HG02852 (cell line): ENCODE data around the gene USP14.
"Not testable (repeated sequence)": the region's sequence is repeated elsewhere in the genome, so short reads cannot be mapped to it uniquely, and the experiment has no call there.

Experiments
- ATAC-seq: cut with Tn5 transposase; IDR thresholded peaks from one replicate; pipeline ENCODE4 v1.9.1; 2021; ENCODE audit warnings: mild to moderate bottlenecking, moderate library complexity; ENCODE audit not compliant: unreplicated experiment

Gene USP14

GRCh38 chr18:158128-159036, at the start of gene USP14:
Gene USP14 (plus strand): TSS chr18:158557. CDS start chr18:158699, 142 bp downstream.
- peak; percentile 90 for ATAC-seq

DNA sequence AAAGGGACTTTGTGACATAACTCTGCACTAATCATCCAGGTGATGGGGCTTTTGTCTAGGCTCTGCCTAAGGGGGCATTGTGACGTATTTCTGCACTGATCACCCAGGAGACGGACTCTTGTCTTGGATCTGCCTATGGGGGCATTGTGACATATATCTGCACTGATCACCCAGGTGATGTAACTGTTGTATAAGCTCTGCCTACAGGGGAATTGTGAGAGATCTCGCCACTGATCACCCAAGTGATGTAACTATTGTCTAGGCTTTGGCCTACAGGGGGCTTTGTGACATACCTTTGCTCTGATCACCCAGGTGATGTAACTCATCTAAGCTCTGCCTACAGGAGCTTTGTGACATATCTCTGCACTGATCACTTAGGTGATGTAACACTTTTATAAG, 49.7 kb upstream of the USP14 start:
- ATAC-seq: not testable (repeated sequence)

GRCh38 chr18:109130-109921, 49.0 kb upstream of the USP14 start:
- not testable (repeated sequence) for ATAC-seq

DNA sequence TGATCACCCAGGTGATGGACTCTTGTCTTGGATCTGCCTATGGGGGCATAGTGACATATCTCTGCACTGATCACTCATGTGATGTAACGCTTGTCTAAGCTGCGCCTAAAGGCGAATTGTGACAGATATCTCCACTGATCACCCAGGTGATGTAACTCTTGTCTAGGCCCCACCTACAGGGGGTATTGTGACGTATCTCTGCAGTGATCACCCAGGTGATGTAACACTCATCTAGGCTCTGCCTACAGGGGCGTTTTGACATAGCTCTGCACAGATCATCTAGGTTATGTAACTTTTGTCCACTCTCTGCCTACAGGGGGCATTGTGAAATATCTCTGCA, 48.5 kb upstream of the USP14 start:
- ATAC-seq: not testable (repeated sequence)

DNA sequence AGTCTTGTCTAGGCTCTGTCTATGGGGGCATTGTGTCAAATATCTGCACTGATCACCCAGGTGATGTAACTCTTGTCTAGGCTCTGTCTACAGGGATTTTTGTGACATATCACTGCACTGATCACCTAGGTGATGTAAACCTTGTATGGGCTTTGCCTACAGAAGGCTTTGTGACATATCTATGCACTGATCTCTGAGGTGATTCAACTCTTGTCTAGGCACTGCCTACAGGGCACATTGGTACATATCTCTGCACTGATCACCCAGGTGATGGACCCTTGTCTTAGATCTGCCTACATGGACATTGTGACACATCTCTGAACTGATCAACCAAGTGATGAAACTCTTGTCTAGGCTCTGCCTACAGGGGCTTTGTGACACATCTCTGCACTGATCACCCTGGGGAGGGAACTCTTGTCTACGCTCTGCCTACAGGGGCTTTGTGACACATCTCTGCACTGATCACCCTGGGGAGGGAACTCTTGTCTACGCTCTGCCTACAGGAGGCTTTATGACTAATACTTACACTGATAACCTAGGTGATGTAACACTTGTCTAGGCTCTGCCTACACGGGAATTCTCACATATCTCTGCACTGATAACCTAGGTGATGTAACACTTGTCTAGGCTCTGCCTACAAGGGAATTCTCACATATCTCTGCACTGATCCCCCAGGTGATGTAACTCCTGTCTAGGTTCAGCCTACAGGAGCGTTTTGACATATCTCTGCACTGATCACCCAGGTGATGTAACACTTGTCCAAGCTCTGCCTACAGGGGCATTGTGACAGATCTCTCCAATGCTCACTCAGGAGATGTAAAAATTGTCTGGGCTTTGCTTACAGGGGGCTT, 47.8 kb upstream of the USP14 start:
- ATAC-seq: not testable (repeated sequence)

DNA sequence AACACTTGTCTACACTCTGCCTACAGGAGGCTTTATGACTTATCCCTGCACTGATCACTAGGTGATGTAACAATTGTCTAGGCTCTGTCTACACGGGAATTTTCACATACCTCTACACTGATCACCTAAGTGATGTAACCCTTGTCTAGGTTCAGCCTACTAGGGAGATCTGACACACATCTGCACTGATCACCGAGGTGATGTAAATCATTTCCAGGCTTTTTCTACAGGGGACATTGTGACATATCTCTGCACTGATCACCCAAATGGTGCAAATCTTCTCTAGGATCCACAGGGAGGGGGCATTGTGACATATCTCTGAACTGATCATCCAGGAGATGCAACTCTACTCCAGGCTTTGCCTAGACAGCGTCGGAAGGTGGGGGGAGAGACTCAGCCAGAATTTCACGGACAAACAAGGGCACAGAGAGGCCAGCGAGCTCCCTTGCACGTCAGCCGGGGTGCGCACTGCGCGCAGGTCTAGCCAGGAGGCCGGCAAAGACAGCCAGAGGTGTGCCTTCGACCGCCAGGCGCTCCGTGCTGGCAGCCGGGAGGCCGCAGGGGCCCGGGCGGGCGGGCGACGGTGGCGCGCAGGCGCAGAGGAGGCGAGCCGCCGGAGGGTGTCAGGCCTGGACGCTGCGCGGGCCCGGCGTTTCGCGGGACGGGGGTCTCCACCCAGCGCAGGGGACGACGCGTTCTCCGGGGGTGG, 46.9 kb upstream of the USP14 start:
- no peak for ATAC-seq

- not testable (repeated sequence) for ATAC-seq
These were observed 46.2 kb upstream of the USP14 start for GRCh38 chr18:112015-112733.

- ATAC-seq: not testable (repeated sequence)
These were observed 37.7 kb upstream of the USP14 start for GRCh38 chr18:120539-121260.

GRCh38 chr18:135045-135444, 23.3 kb upstream of the USP14 start:
- ATAC-seq: no peak

- ATAC-seq: no peak
These were observed 21.9 kb upstream of the USP14 start for GRCh38 chr18:136433-136832.

- ATAC-seq: no peak
These were observed 21.0 kb upstream of the USP14 start for GRCh38 chr18:137327-137726.

- ATAC-seq: no peak
These were observed 17.6 kb upstream of the USP14 start for GRCh38 chr18:140670-141266.

GRCh38 chr18:142624-143296, 15.6 kb upstream of the USP14 start:
- not testable (repeated sequence) for ATAC-seq

GRCh38 chr18:148841-149240, 9.5 kb upstream of the USP14 start:
- ATAC-seq: no peak

GRCh38 chr18:154151-154550, 4.2 kb upstream of the USP14 start:
- no peak for ATAC-seq

DNA sequence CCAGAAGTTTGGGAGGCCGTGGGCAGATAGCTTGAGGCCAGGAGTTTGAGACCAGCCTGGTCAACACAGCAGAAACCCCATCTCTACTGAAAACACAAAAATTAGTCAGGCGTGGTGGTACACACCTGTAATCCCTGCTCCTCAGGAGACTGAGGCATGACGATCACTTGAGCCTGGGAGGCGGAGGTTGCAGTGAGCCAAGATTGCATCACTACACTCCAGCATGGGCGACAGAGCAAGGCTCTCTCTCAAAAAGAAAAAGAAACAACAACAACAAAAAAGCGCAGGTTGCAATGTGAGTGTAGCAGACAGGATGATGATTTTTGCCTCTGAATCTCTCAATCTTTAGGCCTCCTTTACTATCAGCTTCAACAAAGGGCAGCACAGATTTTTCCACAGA, 2.7 kb upstream of the USP14 start:
- no peak for ATAC-seq

GRCh38 chr18:156514-157230, 1.7 kb upstream of the USP14 start:
- no peak for ATAC-seq
